Spinal cord (tissue), 10 donors: Measurements from ENCODE around the gene SRGN. TPM values are rescaled to one million over a fixed set of nuclear protein-coding genes. Genes with fewer than 3 reads are reported as not detected.
A peak's percentile ranks its signal among the peaks of the same experiment; 100 is the strongest.

Source experiments
- DNase-seq, 6 donors: peaks; one replicate each; pipeline versions ENCODE4 v3.0.0 to v3.0.0-alpha.2; 2013 to 2015; ENCODE audit warnings: low spot score in 6 of 6, low read depth in 4 of 6
- H3K27ac ChIP-seq: one replicate; pipeline ENCODE4 v1.5.1; 2013; ENCODE audit warnings: low read depth, low read length, control low read depth
- H3K27me3 ChIP-seq: one replicate; pipeline ENCODE4 v1.6.1; 2013; ENCODE audit warnings: low read length; ENCODE audit not compliant: control insufficient read depth, insufficient read depth
- H3K36me3 ChIP-seq: one replicate; pipeline ENCODE4 v1.6.1; 2013; ENCODE audit warnings: low read length; ENCODE audit not compliant: control insufficient read depth, insufficient read depth
- H3K4me1 ChIP-seq: one replicate; pipeline ENCODE4 v1.6.1; 2013; ENCODE audit warnings: low read length; ENCODE audit not compliant: control insufficient read depth, insufficient read depth
- H3K4me3 ChIP-seq: one replicate; pipeline ENCODE4 v1.5.1; 2013; ENCODE audit warnings: low read depth, low read length, control low read depth
- H3K9me3 ChIP-seq: one replicate; pipeline ENCODE4 v1.6.1; 2013; ENCODE audit warnings: low read length; ENCODE audit not compliant: control insufficient read depth, insufficient read depth
- WGBS: methylation state at CpG from one replicate; pipeline ENCODE4 v1.1.5; 2013; ENCODE audit warnings: missing lambda C conversion rate; ENCODE audit not compliant: insufficient coverage; 5-methylcytosine and 5-hydroxymethylcytosine counted together
- polyA plus RNA-seq, 2 donors: library from polyadenylated mRNA; unstranded; fragments of 120-200 nt; gene quantifications; one replicate each; pipeline ENCODE4 v1.2.1, GENCODE V29; 2013; ENCODE audit not compliant: insufficient read length in 2 of 2
- total RNA-seq, 2 donors: library from RNA; depleted of rRNA in 1 of 2; stranded (reverse); fragments of 120-200 nt in 1 of 2; fragments of >200 nt in 1 of 2; gene quantifications; one replicate each; pipeline versions ENCODE4 v1.2.3 to v1.2.4, GENCODE V29; 2013 to 2014
- donor health status: healthy.

Gene SRGN
- total and polyA plus RNA-seq, 4 donors, result 21.5 to 280 (median 51.6) TPM

- Histone ChIP-seq H3K27me3 (no peaks in the 10 kb centered on the region), H3K27ac (no peak overlapping the region), H3K4me1 (no peaks in the 10 kb centered on the region), H3K4me3 (no peak overlapping the region), H3K36me3 (no peaks in the 10 kb centered on the region), H3K9me3 (no peaks in the 10 kb centered on the region)
- DNase-seq, result peak in 1 of 6 donors; percentile 9
- 83% methylated on average over 8 of the region's 8 CpGs for WGBS
Observed at GRCh38 chr10:69048103-69048502, 39.8 kb upstream of the SRGN start.

- H3K36me3 ChIP-seq, result no peaks in the 10 kb centered on the region
- DNase-seq, result no peak
- H3K27me3 ChIP-seq, result no peaks in the 10 kb centered on the region
- H3K4me1 ChIP-seq, result no peaks in the 10 kb centered on the region
- H3K27ac ChIP-seq, result no peak overlapping the region
- no peak overlapping the region for H3K4me3 ChIP-seq
- no peaks in the 10 kb centered on the region for H3K9me3 ChIP-seq
- WGBS, result 91% methylated on average over 6 of the region's 6 CpGs
Observed at GRCh38 chr10:69049566-69049961, 38.3 kb upstream of the SRGN start.

GRCh38 chr10:69051303-69051702, 36.6 kb upstream of the SRGN start:
- Histone ChIP-seq H3K4me3 (no peak overlapping the region), H3K27ac (no peak overlapping the region), H3K27me3 (no peaks in the 10 kb centered on the region), H3K9me3 (no peaks in the 10 kb centered on the region), H3K36me3 (no peaks in the 10 kb centered on the region), H3K4me1 (peaks cover 3% of the 10 kb centered on the region)
- 91% methylated on average over 3 of the region's 3 CpGs for WGBS
- DNase-seq, result no peak

GRCh38 chr10:69051710-69052487, 36.0 kb upstream of the SRGN start:
- H3K4me1 ChIP-seq, result peaks cover 9% of the 10 kb centered on the region
- DNase-seq, result no peak
- H3K4me3 ChIP-seq, result no peak overlapping the region
- WGBS, result 79% methylated on average over 9 of the region's 10 CpGs
- H3K9me3 ChIP-seq, result no peaks in the 10 kb centered on the region
- H3K27ac ChIP-seq, result no peak overlapping the region
- no peaks in the 10 kb centered on the region for H3K27me3 ChIP-seq
- H3K36me3 ChIP-seq, result no peaks in the 10 kb centered on the region

- WGBS, result 79% methylated on average over 5 of the region's 6 CpGs
- no peak overlapping the region for H3K4me3 ChIP-seq
- peaks cover 9% of the 10 kb centered on the region for H3K4me1 ChIP-seq
- no peak overlapping the region for H3K27ac ChIP-seq
- H3K36me3 ChIP-seq, result no peaks in the 10 kb centered on the region
- DNase-seq, result no peak
- no peaks in the 10 kb centered on the region for H3K9me3 ChIP-seq
- no peaks in the 10 kb centered on the region for H3K27me3 ChIP-seq
Observed at GRCh38 chr10:69052736-69053135, 35.2 kb upstream of the SRGN start.

GRCh38 chr10:69055241-69055640, 32.7 kb upstream of the SRGN start:
- no peak overlapping the region for H3K27ac ChIP-seq
- peaks cover 9% of the 10 kb centered on the region for H3K4me1 ChIP-seq
- no peak overlapping the region for H3K4me3 ChIP-seq
- H3K27me3 ChIP-seq, result no peaks in the 10 kb centered on the region
- no peak for DNase-seq
- no peaks in the 10 kb centered on the region for H3K36me3 ChIP-seq
- no peaks in the 10 kb centered on the region for H3K9me3 ChIP-seq
- no CpG with 5 or more reads among the region's 2 CpGs for WGBS

GRCh38 chr10:69056129-69056528, 31.8 kb upstream of the SRGN start:
- H3K4me1 ChIP-seq, result peaks cover 9% of the 10 kb centered on the region
- DNase-seq, result no peak
- WGBS, result 83% methylated on average over 3 of the region's 7 CpGs
- H3K27me3 ChIP-seq, result no peaks in the 10 kb centered on the region
- no peaks in the 10 kb centered on the region for H3K9me3 ChIP-seq
- H3K36me3 ChIP-seq, result no peaks in the 10 kb centered on the region
- no peak overlapping the region for H3K4me3 ChIP-seq
- peak overlapping the region; percentile 11 for H3K27ac ChIP-seq

- Histone ChIP-seq H3K27me3 (no peaks in the 10 kb centered on the region), H3K27ac (peak overlapping the region; percentile 11), H3K36me3 (no peaks in the 10 kb centered on the region), H3K4me1 (peaks cover 9% of the 10 kb centered on the region), H3K9me3 (no peaks in the 10 kb centered on the region), H3K4me3 (no peak overlapping the region)
- WGBS, result 69% methylated on average over 9 of the region's 14 CpGs
- no peak for DNase-seq
Observed at GRCh38 chr10:69056536-69057260, 31.2 kb upstream of the SRGN start.

- H3K9me3 ChIP-seq, result no peaks in the 10 kb centered on the region
- H3K27ac ChIP-seq, result peak overlapping the region; percentile 48
- H3K36me3 ChIP-seq, result no peaks in the 10 kb centered on the region
- H3K4me1 ChIP-seq, result peaks cover 9% of the 10 kb centered on the region
- no peak for DNase-seq
- 75% methylated on average over 2 of the region's 14 CpGs for WGBS
- H3K27me3 ChIP-seq, result no peaks in the 10 kb centered on the region
- H3K4me3 ChIP-seq, result no peak overlapping the region
Observed at GRCh38 chr10:69057261-69057950, 30.5 kb upstream of the SRGN start.
